ENCODE data around the gene SERINC2. TPM values are rescaled to one million over a fixed set of nuclear protein-coding genes. Genes with fewer than 3 reads are reported as not detected.
"Not testable (repeated sequence)": the region's sequence is repeated elsewhere in the genome, so short reads cannot be mapped to it uniquely, and the experiment has no call there.

The SERINC2 gene
- total RNA-seq, 1 donor from 2014 or later: not detected

DNA sequence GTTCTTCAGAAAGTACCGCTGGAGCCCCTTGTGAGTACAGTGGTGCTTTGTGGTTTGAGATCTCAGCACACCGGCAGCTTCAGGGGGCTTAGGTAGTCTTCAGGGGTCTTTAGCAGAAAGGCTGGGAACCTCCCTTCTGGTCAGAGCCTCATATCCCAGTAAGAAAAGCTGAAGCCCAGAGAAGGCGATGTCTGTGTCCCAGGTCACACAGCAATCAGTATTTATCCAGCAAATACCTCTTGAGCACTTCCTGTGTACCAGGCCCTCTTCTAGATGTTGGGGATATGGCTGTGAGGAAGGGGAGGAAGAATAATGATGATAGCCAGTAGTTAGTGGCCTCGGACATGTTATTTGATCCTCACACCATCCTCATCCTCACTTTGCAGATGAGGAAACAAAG is 14.3 kb downstream of the SERINC2 start:
- Mint-ChIP-seq H3K4me3 (no peak overlapping the region), H3K27ac (no peak overlapping the region), H3K36me3 (ENCODE audit: low read depth) (no peaks in the 10 kb centered on the region), H3K9me3 (no peaks in the 10 kb centered on the region), H3K27me3 (peaks cover 16% of the 10 kb centered on the region), H3K4me1 (no peaks in the 10 kb centered on the region)
- no peak for DNase-seq
- intact Hi-C loops (cut with micrococcal nuclease): loop anchor here (10.0 kb wide), 1 partner anchor 117 kb away; no protein-coding TSS in a partner anchor

DNA sequence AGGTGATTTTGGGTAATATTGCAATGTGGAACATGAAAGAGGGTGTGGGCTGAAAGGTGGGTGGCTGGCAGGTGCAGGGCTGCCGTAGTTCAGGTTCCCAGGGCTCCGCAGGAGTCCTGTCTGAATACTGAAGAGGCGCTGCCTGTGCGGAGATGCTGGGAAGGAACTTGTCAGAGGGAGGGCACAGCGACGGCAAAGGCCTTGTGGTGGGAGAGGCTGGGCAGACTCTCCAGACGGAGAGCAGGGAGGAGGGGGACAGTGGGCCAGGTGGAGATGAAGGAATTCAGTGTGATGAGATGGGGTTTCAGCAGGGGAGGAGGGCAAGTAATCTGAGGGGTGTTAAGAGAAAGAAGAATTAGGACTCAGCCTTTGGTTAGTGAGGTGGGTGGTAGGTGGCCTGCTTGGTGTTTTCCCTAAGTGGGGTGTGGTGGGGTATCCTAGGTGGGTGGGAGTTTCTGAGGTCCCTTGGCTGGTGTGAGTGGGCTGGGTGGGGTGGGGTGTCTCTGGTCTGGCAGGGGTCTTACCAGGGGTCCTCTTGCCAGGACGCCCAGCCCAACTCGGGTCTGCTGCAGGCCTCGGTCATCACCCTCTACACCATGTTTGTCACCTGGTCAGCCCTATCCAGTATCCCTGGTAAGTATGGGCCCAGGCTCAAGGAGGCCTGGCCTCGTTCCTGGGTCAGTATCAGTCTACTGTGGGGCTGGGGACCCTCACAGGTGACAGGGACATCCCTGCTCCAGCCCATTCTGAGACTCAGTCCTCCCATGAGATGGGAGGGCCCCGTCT is 15.6 kb downstream of the SERINC2 start:
- no peaks in the 10 kb centered on the region for H3K4me1 Mint-ChIP-seq
- H3K27ac Mint-ChIP-seq: no peak overlapping the region
- H3K36me3 Mint-ChIP-seq (ENCODE audit: low read depth): no peaks in the 10 kb centered on the region
- no peak overlapping the region for H3K4me3 Mint-ChIP-seq
- no peaks in the 10 kb centered on the region for H3K9me3 Mint-ChIP-seq
- intact Hi-C loops (cut with micrococcal nuclease): loop anchor here (10.0 kb wide), 1 partner anchor 116 kb away; no protein-coding TSS in a partner anchor
- H3K27me3 Mint-ChIP-seq: peaks cover 7% of the 10 kb centered on the region
- no peak for DNase-seq

GRCh38 chr1:31429583-31429982 is 16.6 kb downstream of the SERINC2 start:
- no peak for DNase-seq
- Mint-ChIP-seq H3K4me1 (no peaks in the 10 kb centered on the region), H3K27me3 (no peaks in the 10 kb centered on the region), H3K36me3 (ENCODE audit: low read depth) (no peaks in the 10 kb centered on the region), H3K4me3 (no peak overlapping the region), H3K9me3 (no peaks in the 10 kb centered on the region), H3K27ac (no peak overlapping the region)
- intact Hi-C loops (cut with micrococcal nuclease): loop anchor here (10.0 kb wide), 1 partner anchor 115 kb away; no protein-coding TSS in a partner anchor

DNA sequence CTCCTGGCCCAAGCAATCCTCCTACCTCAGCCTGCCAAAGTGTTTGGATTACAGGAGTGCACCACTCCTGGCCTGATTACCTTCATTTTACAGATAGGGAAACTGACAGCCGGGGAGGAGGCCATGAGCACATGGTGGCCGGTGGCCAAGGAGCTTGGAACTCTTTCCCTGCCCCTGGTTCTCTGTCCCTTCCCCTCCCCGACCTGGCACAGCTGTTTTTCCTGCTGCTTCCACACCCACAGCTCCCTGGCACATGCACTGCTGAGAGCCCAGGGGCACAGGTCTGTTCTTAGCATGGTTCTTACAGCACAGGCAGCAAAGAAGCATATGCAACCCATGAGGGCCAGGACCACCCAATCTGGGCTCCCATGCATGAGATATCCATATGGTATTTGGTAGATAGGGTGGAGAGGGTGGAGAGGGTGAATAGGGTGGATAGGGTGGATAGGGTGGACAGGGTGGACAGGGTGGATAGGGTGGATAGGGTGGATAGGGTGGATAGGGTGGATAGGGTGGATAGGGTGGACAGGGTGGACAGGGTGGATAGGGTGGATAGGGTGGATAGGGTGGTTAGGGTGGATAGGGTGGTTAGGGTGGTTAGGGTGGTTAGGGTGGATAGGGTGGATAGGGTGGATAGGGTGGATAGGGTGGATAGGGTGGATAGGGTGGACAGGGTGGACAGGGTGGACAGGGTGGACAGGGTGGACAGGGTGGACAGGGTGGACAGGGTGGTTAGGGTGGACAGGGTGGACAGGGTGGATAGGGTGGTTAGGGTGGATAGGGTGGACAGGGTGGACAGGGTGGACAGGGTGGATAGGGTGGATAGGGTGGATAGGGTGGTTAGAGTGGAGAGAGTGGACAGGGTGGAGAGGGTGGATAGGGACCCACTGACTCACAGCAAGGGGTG is 18.6 kb downstream of the SERINC2 start:
- H3K27me3 Mint-ChIP-seq; DNase-seq; H3K4me1 Mint-ChIP-seq; H3K4me3 Mint-ChIP-seq; H3K36me3 Mint-ChIP-seq (ENCODE audit: low read depth); H3K9me3 Mint-ChIP-seq; intact Hi-C loops (cut with micrococcal nuclease): not testable (repeated sequence)
- H3K27ac Mint-ChIP-seq: peak overlapping the region; percentile 28

GRCh38 chr1:31432592-31433395 is 19.8 kb downstream of the SERINC2 start:
- intact Hi-C loops (cut with micrococcal nuclease): no loop called here
- H3K4me3 Mint-ChIP-seq: no peak overlapping the region
- no peak overlapping the region for H3K27ac Mint-ChIP-seq
- DNase-seq: no peak
- H3K9me3 Mint-ChIP-seq: no peaks in the 10 kb centered on the region
- H3K27me3 Mint-ChIP-seq: no peaks in the 10 kb centered on the region
- no peaks in the 10 kb centered on the region for H3K4me1 Mint-ChIP-seq
- H3K36me3 Mint-ChIP-seq (ENCODE audit: low read depth): no peaks in the 10 kb centered on the region

DNA sequence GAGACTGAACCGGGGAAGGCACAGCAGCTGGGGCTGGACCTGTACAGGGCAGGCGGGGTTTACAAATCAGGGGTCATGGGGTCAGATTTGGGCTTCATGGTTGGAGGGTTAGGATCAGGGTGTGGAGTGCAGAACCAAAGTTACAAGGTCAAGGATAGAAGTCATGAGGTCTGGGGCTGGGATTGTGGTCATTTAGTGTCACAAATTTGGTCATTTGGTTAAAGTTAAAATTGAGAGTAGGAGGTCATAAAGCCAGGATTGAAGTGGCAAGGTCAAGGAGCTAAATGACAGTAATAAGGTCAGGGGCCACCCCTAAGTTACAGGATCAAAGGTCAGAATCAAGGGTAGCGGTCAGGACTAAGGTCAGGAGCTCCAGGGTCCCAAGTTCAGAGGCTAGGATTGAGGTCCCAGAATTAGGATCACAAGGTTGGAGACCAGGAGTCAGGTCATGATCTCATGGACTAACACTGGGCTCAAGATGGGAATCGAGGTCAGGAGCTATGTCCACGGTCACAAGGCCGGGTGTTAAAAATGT is 20.4 kb downstream of the SERINC2 start:
- H3K36me3 Mint-ChIP-seq (ENCODE audit: low read depth): no peaks in the 10 kb centered on the region
- no peaks in the 10 kb centered on the region for H3K27me3 Mint-ChIP-seq
- no peak for DNase-seq
- H3K9me3 Mint-ChIP-seq: no peaks in the 10 kb centered on the region
- intact Hi-C loops (cut with micrococcal nuclease): no loop called here
- no peak overlapping the region for H3K4me3 Mint-ChIP-seq
- H3K4me1 Mint-ChIP-seq: no peaks in the 10 kb centered on the region
- H3K27ac Mint-ChIP-seq: no peak overlapping the region

DNA sequence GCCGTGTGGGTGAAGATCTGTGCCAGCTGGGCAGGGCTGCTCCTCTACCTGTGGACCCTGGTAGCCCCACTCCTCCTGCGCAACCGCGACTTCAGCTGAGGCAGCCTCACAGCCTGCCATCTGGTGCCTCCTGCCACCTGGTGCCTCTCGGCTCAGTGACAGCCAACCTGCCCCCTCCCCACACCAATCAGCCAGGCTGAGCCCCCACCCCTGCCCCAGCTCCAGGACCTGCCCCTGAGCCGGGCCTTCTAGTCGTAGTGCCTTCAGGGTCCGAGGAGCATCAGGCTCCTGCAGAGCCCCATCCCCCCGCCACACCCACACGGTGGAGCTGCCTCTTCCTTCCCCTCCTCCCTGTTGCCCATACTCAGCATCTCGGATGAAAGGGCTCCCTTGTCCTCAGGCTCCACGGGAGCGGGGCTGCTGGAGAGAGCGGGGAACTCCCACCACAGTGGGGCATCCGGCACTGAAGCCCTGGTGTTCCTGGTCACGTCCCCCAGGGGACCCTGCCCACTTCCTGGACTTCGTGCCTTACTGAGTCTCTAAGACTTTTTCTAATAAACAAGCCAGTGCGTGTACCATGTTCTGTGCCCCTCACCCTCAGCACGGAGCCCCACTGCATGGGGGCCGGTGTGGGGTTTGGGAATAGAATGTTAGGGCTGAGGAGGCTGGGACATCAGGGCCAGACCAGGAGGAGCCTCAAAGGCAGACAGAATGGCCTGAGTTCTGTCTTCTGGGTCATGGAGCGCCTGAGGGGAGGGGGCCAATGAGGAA is 21.3 kb downstream of the SERINC2 start:
- no peaks in the 10 kb centered on the region for H3K27me3 Mint-ChIP-seq
- H3K9me3 Mint-ChIP-seq: no peaks in the 10 kb centered on the region
- intact Hi-C loops (cut with micrococcal nuclease): no loop called here
- no peak overlapping the region for H3K27ac Mint-ChIP-seq
- no peaks in the 10 kb centered on the region for H3K4me1 Mint-ChIP-seq
- H3K4me3 Mint-ChIP-seq: no peak overlapping the region
- DNase-seq: no peak
- no peaks in the 10 kb centered on the region for H3K36me3 Mint-ChIP-seq (ENCODE audit: low read depth)

DNA sequence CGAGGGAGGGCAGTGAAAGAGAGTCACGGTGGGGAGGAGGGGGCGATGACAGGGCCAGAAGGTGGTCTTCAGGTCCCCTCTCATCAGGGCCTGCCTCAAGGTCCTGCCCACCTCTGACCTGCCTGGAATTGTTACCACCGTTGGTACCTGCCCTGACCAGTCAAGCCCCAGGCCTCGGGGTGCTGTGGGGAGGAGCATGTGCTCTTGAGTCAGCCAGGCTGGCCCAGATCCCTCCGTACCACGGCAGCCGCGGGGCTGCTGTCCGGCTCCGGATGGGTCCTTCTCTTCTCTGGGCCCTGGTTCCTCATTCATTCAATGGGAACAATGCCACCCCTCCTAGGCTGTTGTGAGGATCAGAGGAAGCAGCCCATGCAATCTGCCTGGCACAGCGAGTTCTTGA is 22.0 kb downstream of the SERINC2 start:
- no peaks in the 10 kb centered on the region for H3K4me1 Mint-ChIP-seq

GRCh38 chr1:31435471-31436409 is 22.7 kb downstream of the SERINC2 start:
- no peak for DNase-seq
- intact Hi-C loops (cut with micrococcal nuclease): no loop called here
- Mint-ChIP-seq H3K27me3 (no peaks in the 10 kb centered on the region), H3K4me1 (no peaks in the 10 kb centered on the region), H3K27ac (no peak overlapping the region), H3K4me3 (no peak overlapping the region), H3K9me3 (no peaks in the 10 kb centered on the region), H3K36me3 (ENCODE audit: low read depth) (no peaks in the 10 kb centered on the region)

More for the DNA sequence above, 22.0 kb downstream of the SERINC2 start:
- Mint-ChIP-seq H3K27me3 (no peaks in the 10 kb centered on the region), H3K9me3 (no peaks in the 10 kb centered on the region), H3K27ac (no peak overlapping the region), H3K4me3 (no peak overlapping the region), H3K36me3 (ENCODE audit: low read depth) (no peaks in the 10 kb centered on the region)
- intact Hi-C loops (cut with micrococcal nuclease): no loop called here
- no peak for DNase-seq

GRCh38 chr1:31436596-31437432 is 23.8 kb downstream of the SERINC2 start:
- H3K27ac Mint-ChIP-seq: no peak overlapping the region
- no peaks in the 10 kb centered on the region for H3K36me3 Mint-ChIP-seq (ENCODE audit: low read depth)
- H3K4me3 Mint-ChIP-seq: no peak overlapping the region
- no peaks in the 10 kb centered on the region for H3K9me3 Mint-ChIP-seq
- no peaks in the 10 kb centered on the region for H3K27me3 Mint-ChIP-seq
- intact Hi-C loops (cut with micrococcal nuclease): no loop called here
- no peak for DNase-seq
- H3K4me1 Mint-ChIP-seq: no peaks in the 10 kb centered on the region

DNA sequence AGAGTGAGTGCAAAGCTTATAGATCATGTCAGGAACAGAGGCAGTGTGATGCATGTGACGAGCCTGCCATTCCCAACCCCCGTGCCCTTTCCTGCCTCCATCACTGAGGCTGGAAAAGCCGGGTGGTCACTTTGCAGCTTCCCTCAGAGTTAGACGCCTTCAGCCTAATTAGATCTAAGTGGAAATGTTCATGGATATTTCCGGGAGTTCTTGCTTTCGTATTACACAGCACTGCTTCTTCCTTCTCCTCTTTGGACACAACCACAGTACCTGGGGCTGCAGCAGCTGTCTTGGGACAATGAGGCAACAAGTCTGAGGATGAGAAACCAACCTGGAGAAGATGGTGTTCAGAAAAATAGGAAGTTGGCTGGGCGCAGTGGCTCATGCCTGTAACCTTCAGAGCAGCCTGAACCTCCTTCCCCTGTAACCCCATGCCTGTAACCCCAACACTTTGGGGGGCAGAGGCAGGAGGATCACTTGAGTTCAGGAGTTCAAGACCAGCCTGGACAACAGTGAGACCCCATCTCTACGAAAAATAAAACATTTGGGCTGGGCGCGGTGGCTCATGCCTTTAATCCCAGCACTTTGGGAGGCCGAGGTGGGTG is 24.5 kb downstream of the SERINC2 start:
- no peaks in the 10 kb centered on the region for H3K27me3 Mint-ChIP-seq
- intact Hi-C loops (cut with micrococcal nuclease): no loop called here
- no peak for DNase-seq
- H3K36me3 Mint-ChIP-seq (ENCODE audit: low read depth): no peaks in the 10 kb centered on the region
- H3K4me3 Mint-ChIP-seq: no peak overlapping the region
- no peaks in the 10 kb centered on the region for H3K4me1 Mint-ChIP-seq
- H3K27ac Mint-ChIP-seq: no peak overlapping the region
- no peaks in the 10 kb centered on the region for H3K9me3 Mint-ChIP-seq
